GM21786 (cell line): ENCODE measurements around the gene CHKB.
"Not testable (repeated sequence)": the region's sequence is repeated elsewhere in the genome, so short reads cannot be mapped to it uniquely, and the experiment has no call there.

Source experiments
- ATAC-seq: cut with Tn5 transposase; IDR thresholded peaks from one replicate; pipeline ENCODE4 v1.9.1; 2021; ENCODE audit not compliant: unreplicated experiment

CHKB gene

GRCh38 chr22:50612528-50613221 is 30.0 kb upstream of the CHKB start:
- ATAC-seq: no peak

- ATAC-seq: no peak
Observed at GRCh38 chr22:50612168-50612527, 29.5 kb upstream of the CHKB start.

- ATAC-seq: no peak
Observed at GRCh38 chr22:50611341-50612060, 28.9 kb upstream of the CHKB start.

- ATAC-seq: no peak
Observed at GRCh38 chr22:50610581-50610980, 27.9 kb upstream of the CHKB start.

- no peak for ATAC-seq
Observed at GRCh38 chr22:50610041-50610451, 27.4 kb upstream of the CHKB start.

- no peak for ATAC-seq
Observed at GRCh38 chr22:50609599-50609998, 26.9 kb upstream of the CHKB start.

GRCh38 chr22:50608996-50609395 is 26.3 kb upstream of the CHKB start:
- ATAC-seq: no peak

- not testable (repeated sequence) for ATAC-seq
Observed at GRCh38 chr22:50608058-50608840, 25.6 kb upstream of the CHKB start.

- no peak for ATAC-seq
Observed at GRCh38 chr22:50607659-50608020, 25.0 kb upstream of the CHKB start.

GRCh38 chr22:50606946-50607658 is 24.5 kb upstream of the CHKB start:
- no peak for ATAC-seq

GRCh38 chr22:50606165-50606945 is 23.7 kb upstream of the CHKB start:
- ATAC-seq: no peak

- no peak for ATAC-seq
Observed at GRCh38 chr22:50605613-50606074, 23.0 kb upstream of the CHKB start.

- ATAC-seq: no peak
Observed at GRCh38 chr22:50605002-50605612, 22.5 kb upstream of the CHKB start.

GRCh38 chr22:50604256-50605001 is 21.8 kb upstream of the CHKB start:
- ATAC-seq: no peak

- ATAC-seq: no peak
Observed at GRCh38 chr22:50603511-50604255, 21.0 kb upstream of the CHKB start.

GRCh38 chr22:50602338-50602700 is 19.7 kb upstream of the CHKB start:
- no peak for ATAC-seq

- no peak for ATAC-seq
Observed at GRCh38 chr22:50601669-50602337, 19.2 kb upstream of the CHKB start.
